Stimulated activated CD8-positive, alpha-beta memory T cell treated with anti-CD3 and anti-CD28 coated beads, Interleukin-12 subunit alpha, Interleukin-12 subunit beta, amount 100 ng/mL, for 24 hours (primary cell): ENCODE data around the gene MRPL18.
"Not testable (repeated sequence)": the region's sequence is repeated elsewhere in the genome, so short reads cannot be mapped to it uniquely, and the experiment has no call there.

Source experiments
- DNase-seq: peaks from one replicate; pipeline ENCODE4 v3.0.0-alpha.2; 2020; ENCODE audit errors: extremely low read depth

MRPL18 gene

GRCh38 chr6:159816775-159817174 lies 26.5 kb downstream of the MRPL18 start:
- not testable (repeated sequence) for DNase-seq

DNA sequence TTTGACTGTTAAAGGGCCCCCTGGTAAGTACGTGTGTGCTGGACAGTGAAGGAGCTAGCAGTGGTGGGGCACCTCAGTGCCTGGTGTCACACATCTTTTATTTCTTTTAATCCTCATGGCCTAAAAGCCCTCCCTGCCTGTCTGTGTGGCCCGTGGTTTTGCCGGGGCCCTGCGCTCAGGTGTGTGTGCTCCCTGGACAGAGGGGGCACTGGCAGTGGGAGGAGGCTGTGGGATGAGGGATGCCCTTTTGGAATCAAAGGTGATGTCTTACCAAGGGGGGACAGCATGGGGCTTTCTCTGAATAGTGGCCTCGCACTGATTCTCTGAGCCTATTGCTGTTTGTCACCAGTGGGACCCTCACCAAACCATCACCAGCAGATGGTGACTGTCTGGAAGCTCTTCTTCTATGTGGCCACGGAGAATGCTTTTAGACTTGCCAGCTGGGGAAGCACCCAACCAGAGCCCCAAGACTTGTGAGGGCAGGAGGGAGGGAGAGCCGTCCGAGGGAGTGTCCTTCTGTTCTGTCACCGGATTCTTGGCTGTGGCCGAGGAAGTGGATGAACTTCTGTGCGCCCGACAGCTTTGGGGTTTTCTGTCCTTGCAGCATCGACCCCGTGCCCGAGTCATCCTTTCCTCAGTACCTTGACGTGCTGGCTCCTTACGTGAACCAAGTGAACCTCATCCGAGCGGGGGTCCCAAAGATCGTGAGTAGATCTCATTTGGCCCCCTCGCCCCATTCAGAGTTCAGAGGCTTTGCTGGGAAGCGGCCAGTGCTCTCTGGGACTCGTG lies 27.9 kb downstream of the MRPL18 start:
- DNase-seq: no peak

DNA sequence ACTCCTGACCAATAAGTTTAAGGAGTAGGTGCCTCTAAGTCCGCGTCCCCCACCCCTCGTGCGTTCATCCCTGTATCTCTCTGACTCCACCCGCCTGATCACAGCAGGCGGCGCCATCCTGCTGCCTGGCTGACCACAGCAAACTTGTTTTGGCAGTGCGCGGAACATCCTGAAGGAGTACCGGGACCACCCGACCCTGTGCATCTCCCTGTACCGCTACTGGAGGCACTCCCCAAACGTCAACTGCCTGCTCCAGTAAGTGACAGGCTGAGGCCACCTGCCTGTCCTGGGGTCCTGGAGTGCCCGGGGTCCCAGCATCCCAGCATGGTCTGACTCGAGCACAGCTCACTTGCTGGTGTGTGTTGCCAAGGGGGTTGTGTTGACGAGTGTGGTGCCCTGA lies 28.8 kb downstream of the MRPL18 start:
- DNase-seq: no peak

GRCh38 chr6:159819932-159820640 lies 29.8 kb downstream of the MRPL18 start:
- DNase-seq: no peak

GRCh38 chr6:159821122-159821521 lies 30.9 kb downstream of the MRPL18 start:
- no peak for DNase-seq

DNA sequence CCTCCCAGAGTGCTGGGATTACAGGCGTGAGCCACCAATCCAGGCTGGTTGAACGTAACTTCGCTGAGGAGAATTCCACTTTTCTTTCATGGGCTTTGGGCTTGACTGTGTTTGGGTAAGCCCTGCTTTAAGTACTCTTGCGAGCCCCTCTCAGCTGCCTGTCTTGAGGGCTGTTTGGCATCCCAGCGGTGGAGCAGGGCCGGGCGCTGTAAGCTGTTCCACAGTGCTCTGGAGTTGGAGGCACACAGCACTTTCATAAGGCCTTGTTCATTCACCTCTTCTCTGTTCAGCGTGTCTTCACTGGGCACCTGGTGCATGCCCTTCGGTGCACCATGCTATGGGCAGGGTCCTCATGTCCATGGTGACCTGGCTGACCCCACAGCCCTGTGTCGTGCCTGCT lies 31.5 kb downstream of the MRPL18 start:
- no peak for DNase-seq

DNA sequence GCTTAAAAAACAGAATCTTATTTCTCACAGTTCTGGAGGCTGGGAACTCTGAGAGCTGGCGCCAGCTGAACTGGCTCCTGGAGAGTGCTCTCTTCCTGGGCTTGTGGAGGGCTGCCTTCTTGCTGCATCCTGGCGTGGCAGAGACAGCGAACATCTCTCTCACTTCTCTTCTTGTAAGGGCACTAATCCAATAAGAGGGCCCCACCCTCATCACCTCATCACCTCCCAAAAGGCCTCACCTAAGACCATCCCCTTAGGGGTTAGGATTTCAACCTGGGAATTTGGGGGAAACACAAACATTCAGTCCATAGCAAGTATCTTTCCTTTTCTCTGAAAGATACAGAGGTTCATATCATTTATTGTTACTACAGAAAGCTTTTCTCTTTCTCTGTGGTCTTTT lies 33.7 kb downstream of the MRPL18 start:
- no peak for DNase-seq

DNA sequence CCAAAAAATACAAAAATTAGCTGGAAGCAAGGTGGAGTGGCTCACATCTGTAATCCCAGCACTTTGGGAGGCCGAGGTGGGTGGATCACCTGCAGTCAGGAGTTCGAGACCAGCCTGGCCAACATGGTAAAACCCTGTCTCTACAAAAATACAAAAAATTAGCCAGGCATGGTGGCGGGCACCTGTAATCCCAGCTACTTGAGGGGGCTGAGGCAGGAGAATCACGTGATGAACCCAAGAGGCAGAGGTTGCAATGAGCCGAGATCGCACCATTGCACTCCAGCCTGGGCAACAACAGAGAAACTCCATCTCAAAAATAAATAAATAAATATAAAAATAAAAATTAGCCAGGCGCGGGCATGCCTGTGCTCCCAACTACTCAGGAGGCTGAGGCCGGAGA lies 34.4 kb downstream of the MRPL18 start:
- DNase-seq: not testable (repeated sequence)

GRCh38 chr6:159826004-159826403 lies 35.7 kb downstream of the MRPL18 start:
- DNase-seq: no peak

DNA sequence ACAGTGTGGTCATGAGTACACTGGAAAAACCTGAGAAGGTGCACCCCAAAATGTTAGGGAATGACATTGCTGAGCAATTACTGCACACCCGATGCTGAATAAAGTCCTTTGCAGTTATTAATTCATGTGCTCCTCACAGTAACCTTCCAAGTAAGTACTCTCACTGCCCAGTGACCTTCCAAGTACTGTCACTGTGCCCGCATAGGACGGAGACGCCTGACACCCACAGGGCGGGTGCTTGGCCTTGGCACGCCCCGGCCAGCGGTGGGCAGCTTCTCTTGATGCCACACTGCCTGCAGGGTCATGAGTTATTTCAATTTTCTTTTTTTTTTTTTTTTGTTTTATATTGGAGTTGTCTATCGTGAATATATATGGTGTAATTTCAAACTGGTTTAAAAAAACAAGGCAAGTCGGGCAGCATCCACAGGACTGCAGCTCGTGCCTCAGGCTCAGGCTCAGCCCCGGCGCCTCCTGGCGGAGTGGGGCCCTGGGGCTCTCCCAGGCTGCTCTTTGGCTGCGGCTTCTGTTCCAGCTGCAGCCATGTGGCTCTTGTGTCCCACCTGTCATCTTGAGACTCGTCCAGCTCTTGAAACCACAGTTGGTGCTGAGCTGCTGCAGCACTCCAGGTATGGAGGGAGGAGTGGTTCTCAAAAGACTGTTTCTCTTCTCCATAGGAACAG lies 36.8 kb downstream of the MRPL18 start:
- DNase-seq: no peak

GRCh38 chr6:159828074-159828473 lies 37.8 kb downstream of the MRPL18 start:
- no peak for DNase-seq

- DNase-seq: no peak
These were observed 39.3 kb downstream of the MRPL18 start for GRCh38 chr6:159829526-159829925.

DNA sequence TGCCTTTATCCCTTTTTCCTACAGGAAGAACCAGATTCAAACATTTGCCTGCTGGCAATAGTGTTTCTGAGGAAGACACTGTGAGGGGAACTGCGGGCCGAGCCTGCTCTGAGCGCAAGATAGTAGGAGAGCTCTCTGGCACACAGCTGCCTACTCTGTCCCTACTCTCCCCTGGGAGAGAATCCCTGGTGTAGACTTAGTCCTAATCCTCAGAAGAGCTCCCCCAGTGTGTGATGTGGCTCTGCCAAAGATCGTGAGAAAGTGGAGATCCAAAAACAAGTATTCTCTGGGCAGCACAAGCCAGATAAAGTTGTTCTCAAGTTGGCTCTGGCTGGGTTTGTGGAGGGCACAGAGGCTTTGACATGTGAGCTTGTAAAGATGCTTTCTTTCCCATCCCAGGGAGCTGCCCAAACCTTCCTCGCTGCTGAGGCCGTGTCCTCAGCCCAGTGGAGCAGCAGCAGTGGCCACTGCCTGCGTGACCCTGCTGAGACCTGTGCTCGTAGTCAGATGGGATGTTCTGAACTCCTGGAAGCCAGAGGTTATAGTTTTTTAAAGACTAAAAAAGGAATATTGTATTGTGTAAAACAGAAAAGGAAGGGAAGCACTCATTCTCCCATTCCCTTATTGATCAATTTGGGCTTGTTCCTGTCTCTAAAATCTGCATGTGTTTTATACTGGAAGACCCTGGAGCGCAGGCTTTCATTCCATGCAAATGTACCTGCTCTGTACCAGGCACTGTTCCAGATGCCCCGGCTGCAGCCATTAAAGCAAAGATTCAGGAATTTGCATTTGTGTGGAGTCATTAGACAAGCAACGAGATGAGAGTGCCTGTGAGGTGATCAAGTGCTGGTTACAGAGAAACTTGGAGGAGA lies 40.5 kb downstream of the MRPL18 start:
- DNase-seq: no peak

GRCh38 chr6:159831373-159831679 lies 41.1 kb downstream of the MRPL18 start:
- DNase-seq: no peak

GRCh38 chr6:159832946-159833345 lies 42.7 kb downstream of the MRPL18 start:
- DNase-seq: no peak

DNA sequence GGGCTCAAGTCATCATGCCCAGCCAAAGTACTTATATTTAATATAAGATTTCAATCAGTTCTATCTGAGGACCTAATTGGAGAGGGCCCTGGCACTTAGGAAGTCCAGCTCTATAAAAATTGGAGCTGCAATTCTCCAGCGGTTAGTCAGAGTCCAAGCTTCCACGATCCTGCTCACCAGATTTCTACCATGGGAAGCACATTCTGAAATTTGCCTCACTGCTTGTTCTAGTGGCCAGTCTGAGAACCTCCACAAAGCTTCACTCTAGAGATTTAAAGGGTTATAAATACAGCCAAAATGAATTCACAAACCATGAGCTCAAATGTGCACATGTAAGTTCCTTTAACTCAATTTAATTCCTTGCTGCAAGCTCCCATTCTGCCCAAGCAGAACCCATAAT lies 43.3 kb downstream of the MRPL18 start:
- no peak for DNase-seq

DNA sequence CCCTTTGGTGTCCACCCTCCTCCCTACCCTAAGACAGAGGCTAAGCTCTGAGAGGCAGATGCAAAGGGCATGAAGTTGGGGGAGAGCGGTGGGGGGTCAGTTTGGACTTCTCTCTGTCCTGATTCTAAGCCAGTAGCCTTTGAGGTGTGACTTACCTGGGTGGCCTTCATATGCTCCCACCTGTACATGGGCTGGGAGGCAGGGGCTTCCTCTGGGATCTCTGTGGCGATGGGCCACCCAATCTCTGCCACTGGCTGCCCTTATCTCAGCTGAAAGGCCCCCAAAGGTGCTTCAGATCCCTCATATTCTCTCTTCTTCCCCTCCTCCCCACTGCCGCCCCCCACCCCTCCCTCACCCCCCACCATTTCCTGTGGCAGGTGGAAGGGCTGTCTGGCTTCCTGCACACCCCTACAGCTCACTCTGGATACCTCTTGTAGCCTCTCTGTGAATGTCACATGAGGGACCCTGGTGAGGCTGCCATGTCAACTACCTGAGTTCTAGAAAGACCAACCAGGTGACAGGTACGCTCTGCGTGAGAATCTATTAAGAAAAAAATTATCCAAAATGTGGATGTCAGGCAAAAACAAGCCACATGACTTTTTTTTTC lies 43.8 kb downstream of the MRPL18 start:
- no peak for DNase-seq

DNA sequence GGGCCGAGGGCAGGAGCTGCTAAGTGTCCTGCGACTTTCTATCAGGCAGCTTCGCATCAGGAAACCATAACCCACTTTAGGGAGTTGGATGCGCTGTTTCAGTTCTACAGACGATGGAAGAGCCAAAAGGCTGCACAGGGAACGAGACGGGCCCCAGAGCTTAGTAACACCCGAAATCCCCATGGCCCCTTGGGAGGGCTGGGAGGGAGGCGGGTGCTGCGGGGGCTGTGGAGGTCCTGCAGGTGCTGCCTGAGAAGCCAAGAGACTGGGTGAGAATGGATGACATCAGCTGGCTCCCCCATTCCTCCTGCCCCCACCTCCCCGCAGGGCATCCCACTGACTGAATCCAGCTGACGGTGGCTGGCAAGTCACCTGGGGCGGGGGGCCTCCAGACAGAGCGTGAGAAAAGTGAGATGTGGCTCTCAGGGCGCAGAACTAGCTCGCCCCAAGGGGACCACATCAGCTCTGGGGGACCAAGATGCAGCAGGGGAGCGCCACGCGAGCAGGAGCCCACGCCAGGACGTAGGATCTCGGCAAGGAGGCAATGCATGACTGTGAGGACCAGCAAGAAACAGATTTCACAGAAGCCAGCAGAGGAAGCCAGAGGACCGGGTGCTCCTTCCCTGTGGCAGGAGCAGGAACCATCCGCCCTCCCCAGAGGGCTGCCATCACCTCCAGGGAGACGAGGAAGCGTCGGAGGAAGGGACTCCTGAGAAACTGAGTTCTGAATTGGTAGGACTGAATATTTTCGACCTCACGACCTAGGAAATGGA lies 46.6 kb downstream of the MRPL18 start:
- no peak for DNase-seq

- DNase-seq: no peak
These were observed 47.2 kb downstream of the MRPL18 start for GRCh38 chr6:159837511-159837910.

- DNase-seq: no peak
These were observed 47.9 kb downstream of the MRPL18 start for GRCh38 chr6:159838020-159838744.
